Stimulated activated CD4-positive, alpha-beta T cell treated with anti-CD3 and anti-CD28 coated beads, Interleukin-1b, Interleukin-23, amount 100 ng/mL, for 48 hours (primary cell): ENCODE results near the gene HEBP1.
"Not testable (repeated sequence)": the region's sequence is repeated elsewhere in the genome, so short reads cannot be mapped to it uniquely, and the experiment has no call there.

Source experiments
- DNase-seq: peaks from one replicate; pipeline ENCODE4 v3.0.0-alpha.2; 2020

HEBP1 gene

GRCh38 chr12:12999959-13000615 is at the start of gene HEBP1:
TSS of gene HEBP1 (minus strand) at chr12:13000265. CDS start at chr12:13000114, 151 bp downstream.
- DNase-seq = peak; percentile 93

- no peak for DNase-seq
These were observed 49.8 kb upstream of the HEBP1 start for GRCh38 chr12:13049816-13050215.

DNA sequence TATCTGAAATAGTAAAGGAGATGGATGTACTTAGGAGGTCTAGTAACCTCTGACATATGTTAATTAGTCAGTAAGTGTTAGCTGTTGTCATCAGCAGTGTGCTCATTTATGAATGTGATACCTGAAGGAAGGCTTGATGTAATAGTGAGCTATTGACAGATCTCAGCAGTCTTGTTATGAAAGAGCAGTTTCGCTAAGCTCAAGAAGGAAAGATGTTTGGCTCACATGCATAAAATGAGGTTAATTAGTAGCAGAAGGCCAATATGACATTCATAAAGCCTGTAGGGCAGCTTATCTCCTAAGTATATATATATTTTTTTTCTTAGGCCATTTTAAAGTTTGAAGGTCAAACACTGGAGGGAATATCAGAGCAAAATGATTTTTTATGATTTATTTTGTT is 46.9 kb upstream of the HEBP1 start:
- DNase-seq = no peak

GRCh38 chr12:13045816-13046215 is 45.8 kb upstream of the HEBP1 start:
- no peak for DNase-seq

DNA sequence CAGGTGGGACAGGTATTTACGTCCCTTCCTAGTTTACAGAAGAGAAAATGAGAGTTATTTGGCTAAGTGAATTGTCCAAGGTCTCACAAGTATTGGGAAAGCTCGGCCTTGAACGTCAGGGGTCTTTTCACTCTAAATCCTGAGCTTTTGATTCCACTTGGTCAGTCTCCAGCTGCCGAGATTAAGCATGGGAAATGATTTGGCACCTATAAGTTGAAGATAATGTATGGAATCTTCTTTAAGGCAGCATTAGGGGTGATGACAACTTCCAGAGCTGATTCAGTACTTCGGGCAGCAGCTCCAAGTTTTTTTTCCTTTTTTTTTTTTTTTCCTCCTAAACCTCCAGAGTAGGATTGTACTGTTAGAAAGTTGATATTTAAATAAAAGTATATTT is 44.8 kb upstream of the HEBP1 start:
- DNase-seq = no peak

- DNase-seq = peak; percentile 71
These were observed 44.2 kb upstream of the HEBP1 start, which contains the start of gene FAM234B for GRCh38 chr12:13044002-13044905. TSS of gene FAM234B (plus strand) at chr12:13044381. CDS start at chr12:13044404, 23 bp downstream.

DNA sequence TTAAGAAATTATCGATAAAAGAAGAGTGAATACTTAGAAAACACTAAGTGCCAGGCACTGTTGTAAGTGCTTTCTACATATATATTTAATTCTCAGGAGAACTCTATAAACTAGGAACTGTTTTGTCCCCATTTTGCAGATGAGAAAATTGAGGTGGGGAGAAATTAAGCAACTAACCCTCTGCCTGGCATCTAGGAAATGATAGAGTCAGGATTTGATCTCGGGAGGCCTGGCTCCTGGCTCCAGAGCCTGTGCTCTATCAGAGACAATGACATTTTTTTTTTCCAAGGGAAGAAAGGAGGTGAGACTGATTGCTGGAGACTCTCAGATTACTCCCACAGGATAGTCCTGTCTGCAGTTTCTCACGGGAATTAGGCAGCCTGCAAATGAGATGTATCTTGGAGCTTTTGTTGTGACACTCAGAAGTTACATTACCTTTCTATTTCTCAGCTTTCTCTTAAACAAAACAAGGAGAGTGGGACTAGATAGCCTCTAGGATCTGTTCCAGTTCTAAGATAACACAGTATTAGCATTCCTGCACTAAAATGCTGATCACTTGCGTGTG is 42.7 kb upstream of the HEBP1 start:
- DNase-seq = no peak

DNA sequence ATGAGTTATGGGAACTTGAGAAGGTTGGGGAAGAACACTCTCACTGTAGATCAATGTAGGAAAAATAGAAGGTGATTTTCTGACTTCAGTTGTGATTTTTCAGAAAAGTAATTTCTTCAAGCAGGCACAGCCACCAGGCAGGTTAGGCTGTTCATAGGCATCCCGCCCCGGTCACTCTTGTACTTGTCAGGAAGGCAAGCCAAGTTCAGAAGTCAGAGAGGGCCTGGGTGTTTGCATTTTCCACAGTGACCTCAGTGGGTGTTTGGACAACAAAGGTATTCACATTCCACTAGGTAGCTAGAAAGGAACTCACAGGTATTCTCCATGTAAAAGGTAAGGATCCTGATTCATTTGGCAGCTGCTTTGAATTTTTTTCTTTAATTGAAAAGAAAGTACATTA is 41.2 kb upstream of the HEBP1 start:
- DNase-seq = no peak

DNA sequence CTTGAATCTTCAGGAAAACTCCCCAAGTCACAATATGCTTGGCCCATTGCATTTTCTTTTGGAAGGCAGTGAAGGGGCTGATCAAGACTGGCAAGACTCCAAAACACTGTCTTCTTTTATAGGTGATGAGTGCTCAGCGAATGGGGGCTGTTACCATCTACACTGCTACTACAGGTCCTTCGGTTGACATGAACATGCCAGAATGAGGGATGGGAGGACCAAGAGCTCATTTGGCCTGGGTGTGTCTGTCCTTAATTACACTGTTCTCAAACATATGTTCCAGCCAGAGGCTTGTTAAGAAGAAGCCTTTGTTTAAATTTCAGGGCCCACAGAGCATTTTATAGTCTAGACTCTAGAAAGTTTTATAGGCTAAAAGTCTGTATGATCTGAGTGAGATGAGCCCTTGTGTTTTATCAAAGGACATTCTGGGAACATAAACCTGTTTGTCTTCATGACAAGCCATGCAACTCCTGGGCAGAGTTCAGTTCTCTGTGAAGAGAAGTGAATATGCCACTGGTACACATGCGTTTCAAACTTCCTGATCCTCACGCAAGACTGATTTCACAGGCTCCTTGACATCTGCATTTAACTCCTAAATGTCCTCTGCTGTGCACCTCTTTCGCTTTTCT is 39.4 kb upstream of the HEBP1 start:
- DNase-seq = no peak

- DNase-seq = no peak
These were observed 38.6 kb upstream of the HEBP1 start for GRCh38 chr12:13038491-13039161.

- no peak for DNase-seq
These were observed 36.8 kb upstream of the HEBP1 start for GRCh38 chr12:13036881-13037280.

DNA sequence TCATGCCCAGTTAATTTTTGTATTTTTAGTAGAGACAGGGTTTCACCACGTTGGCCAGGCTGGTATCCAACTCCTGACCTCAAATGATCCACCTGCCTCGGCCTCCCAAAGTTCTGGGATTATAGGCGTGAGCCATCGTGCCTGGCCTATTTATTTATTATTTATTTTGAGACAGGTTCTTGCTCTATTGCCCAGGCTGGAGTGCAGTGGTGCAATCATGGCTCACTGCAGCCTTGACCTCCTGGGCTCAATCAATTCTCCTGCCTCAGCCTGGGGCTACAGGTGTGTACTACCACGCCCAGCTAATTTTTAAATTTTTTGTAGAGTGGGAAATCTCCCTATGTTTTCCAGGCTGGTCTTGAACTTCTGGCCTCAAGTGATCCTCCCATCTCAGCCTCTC is 35.3 kb upstream of the HEBP1 start:
- DNase-seq = not testable (repeated sequence)

- no peak for DNase-seq
These were observed 33.4 kb upstream of the HEBP1 start for GRCh38 chr12:13033476-13033875.

GRCh38 chr12:13032164-13032563 is 32.1 kb upstream of the HEBP1 start:
- no peak for DNase-seq

- no peak for DNase-seq
These were observed 30.7 kb upstream of the HEBP1 start for GRCh38 chr12:13030541-13031291.

GRCh38 chr12:13028825-13029570 is 28.9 kb upstream of the HEBP1 start:
- DNase-seq = no peak

DNA sequence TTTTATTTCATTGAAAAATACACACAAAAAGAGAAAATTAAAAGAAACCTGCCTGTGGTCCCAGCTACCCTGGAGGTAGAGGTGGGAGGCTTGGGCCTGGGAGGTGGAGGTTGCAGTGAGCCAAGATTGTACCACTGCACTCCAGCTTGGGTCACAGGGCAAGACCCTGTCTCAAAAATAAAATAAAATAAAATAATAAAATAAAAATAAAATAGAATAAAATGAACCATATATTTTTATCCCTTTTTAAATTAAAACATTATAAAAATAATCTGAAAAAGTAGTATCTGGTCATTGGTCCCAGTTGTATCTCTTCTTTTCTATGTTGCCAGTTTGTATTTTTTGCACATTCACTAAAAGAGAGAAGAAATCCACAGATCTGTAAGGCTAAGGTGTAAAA is 27.4 kb upstream of the HEBP1 start:
- DNase-seq = no peak

DNA sequence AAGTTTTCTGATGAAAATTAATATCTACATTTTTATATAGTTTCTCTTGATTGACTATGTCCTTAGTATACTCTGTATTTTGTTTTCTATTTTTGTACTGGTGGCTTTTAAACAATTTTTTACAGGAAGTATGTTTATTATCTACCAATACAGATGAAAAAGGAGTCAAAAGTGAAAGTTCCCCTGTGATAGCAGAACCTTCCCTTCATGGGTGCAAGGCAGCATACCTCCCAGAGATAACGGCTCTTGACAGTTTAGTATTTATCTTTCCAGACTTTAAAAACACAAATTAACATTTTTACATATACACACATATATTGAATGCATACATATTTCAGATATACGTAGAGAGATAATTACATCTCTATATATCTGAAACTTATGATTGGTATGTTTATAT is 27.0 kb upstream of the HEBP1 start:
- no peak for DNase-seq

DNA sequence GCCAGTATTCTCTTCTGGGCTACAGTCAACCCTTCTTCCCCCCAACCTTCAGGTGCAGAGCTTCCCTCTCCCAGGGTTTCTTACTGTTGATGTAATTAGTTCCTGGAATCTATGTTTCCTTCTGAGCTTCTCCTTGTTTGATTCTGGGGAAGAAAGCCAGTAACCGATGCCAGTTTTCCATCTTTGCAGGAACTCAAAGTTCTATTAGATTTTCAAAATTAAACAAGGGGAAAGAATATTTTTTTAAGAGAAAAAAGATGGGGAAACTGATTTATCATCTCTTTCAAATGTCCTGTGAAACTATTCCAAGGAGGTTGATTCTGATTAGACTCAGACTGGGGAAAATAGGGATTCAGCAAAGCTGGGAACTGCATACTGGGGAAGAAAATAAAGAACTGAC is 26.2 kb upstream of the HEBP1 start:
- DNase-seq = no peak

DNA sequence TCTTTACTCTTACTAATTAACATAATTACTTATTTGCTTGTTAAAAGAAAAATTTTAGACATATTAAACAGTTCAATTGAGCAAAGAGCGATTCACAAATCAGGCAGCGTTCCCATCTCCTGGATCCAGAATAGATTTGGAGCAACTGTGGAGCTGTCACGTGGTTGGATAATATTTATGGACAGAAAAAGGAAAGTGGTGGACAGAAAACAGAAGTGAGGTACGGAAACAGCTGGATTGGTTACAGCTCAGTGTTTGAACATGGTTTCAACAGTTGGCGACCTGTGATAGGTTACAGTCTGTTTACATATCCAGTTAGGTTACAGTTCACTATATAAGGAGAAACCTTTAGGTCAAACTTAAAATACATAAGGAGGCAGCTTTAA is 24.5 kb upstream of the HEBP1 start:
- no peak for DNase-seq

- DNase-seq = no peak
These were observed 23.9 kb upstream of the HEBP1 start for GRCh38 chr12:13023811-13024530.
